ENCODE measurements around the gene HERC2.
A peak's percentile ranks its signal among the peaks of the same experiment; 100 is the strongest.

The HERC2 gene

DNA sequence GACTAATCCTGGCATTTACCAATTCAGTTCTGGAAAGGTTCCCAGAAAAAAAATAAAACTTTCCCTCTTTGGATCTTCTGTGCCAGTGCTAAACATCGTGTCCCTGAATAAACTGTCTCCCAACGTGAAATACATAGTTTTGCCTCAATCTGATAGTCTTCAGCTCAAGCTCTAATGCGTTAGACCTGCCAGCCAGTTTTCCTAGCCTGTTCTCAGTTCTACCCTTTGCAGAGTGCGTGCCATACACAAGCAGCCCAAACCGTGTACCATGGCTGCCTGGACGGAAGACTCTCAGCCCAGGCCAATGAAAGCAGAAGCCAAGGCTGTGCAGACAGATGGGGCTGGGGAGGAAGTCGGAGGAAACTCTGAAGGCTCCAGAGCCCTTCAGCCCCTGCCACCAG is 211.5 kb downstream of the HERC2 start:
- peaks cover 27 to 44% (median 43%) of the 10 kb centered on the region in 3 donors for H3K36me3 ChIP-seq
- peak overlapping the region; percentile 87 to 93 for H3K27ac ChIP-seq
- no peak overlapping the region for H3K4me3 ChIP-seq
- H3K9me3 ChIP-seq = no peaks in the 10 kb centered on the region
- peaks cover 0 to 46% (median 28%) of the 10 kb centered on the region in 4 donors for H3K4me1 ChIP-seq
- intact Hi-C loops (cut with DNase I; ENCODE audit: low total_unique reads) = no loop called here
- H3K27me3 ChIP-seq = no peaks in the 10 kb centered on the region
- DNase-seq = peak; percentile 29 to 86
- TF ChIP-seq, protein P1, sequence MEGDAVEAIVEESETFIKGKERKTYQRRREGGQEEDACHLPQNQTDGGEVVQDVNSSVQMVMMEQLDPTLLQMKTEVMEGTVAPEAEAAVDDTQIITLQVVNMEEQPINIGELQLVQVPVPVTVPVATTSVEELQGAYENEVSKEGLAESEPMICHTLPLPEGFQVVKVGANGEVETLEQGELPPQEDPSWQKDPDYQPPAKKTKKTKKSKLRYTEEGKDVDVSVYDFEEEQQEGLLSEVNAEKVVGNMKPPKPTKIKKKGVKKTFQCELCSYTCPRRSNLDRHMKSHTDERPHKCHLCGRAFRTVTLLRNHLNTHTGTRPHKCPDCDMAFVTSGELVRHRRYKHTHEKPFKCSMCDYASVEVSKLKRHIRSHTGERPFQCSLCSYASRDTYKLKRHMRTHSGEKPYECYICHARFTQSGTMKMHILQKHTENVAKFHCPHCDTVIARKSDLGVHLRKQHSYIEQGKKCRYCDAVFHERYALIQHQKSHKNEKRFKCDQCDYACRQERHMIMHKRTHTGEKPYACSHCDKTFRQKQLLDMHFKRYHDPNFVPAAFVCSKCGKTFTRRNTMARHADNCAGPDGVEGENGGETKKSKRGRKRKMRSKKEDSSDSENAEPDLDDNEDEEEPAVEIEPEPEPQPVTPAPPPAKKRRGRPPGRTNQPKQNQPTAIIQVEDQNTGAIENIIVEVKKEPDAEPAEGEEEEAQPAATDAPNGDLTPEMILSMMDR (IDR thresholded peaks at IDR 0.05) = no peak

DNA sequence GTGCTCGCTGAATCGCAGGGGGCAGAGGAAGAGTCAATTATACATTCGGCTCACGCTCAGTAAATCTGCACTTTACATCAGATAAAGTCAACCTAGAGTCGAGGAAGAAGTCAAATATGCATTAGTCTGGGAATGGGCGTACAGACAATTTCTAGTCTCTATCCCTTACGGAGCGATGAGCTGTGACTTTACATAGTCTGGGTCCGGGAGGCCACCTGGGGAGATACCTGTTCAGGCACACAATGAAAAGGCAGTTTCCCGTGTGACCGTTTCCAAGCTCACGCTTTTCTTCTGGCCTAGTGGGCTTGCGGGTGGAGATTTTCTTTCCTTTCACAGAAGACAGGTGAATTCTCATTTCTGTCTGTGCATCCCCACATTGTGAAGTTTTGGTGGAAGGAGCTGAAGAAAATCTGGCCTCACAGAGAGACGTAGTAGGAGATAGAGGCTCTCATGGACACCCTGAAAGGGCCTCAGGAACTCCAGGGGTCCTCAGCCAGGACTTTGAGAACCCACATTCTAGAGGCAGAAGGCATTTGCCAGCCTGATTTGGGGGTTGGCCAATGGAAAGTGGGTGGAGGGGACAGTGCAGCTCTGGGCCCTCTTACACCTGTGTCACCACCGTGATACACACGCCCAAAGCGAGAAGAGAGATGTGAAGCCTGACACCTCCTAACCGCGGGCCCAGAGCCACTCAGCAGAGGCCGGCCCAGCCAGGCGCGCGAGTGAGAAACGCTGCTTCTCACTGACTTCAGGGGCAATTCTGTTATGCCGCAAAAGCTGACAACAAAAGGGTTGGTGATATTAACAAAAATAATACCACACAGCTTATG is 212.1 kb downstream of the HERC2 start:
- TF ChIP-seq, protein P1 (IDR thresholded peaks at IDR 0.05) = no peak

DNA sequence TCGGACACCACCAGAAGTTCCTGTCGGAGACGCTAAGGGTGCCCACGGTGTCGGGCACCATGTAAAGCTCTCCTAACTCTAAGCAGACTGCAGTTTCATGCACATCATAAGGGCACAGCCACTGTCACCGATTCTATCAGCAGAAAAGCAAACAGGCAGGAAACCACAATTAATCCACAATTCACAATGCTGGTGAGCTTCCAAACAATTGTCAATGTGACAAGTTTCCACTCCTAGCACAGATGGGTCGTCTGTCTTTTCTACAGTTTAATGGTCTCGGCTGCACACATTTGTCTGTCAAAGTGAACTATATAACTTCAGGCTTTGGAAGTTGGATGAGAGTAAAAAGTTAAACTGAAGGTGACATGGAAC is 214.1 kb downstream of the HERC2 start:
- DNase-seq = no peak
- peaks cover 15 to 18% (median 17%) of the 10 kb centered on the region in 3 donors for H3K36me3 ChIP-seq
- no peaks in the 10 kb centered on the region for H3K27me3 ChIP-seq
- TF ChIP-seq, protein P1 (IDR thresholded peaks at IDR 0.05) = no peak
- H3K4me3 ChIP-seq = peak overlapping the region; percentile 56 to 58
- H3K27ac ChIP-seq = peak overlapping the region; percentile 73 to 81
- H3K9me3 ChIP-seq = no peaks in the 10 kb centered on the region
- H3K4me1 ChIP-seq = peaks cover 0 to 46% (median 28%) of the 10 kb centered on the region in 4 donors
- intact Hi-C loops (cut with DNase I; ENCODE audit: low total_unique reads) = no loop called here

More for the DNA sequence above, 212.1 kb downstream of the HERC2 start:
- Histone ChIP-seq H3K27ac (peak overlapping the region; percentile 87 to 93), H3K9me3 (no peaks in the 10 kb centered on the region), H3K4me1 (peaks cover 0 to 46% (median 28%) of the 10 kb centered on the region in 4 donors), H3K4me3 (no peak overlapping the region), H3K36me3 (peaks cover 27 to 37% (median 37%) of the 10 kb centered on the region in 3 donors), H3K27me3 (no peaks in the 10 kb centered on the region)
- peak; percentile 22 to 75 for DNase-seq
- intact Hi-C loops (cut with DNase I; ENCODE audit: low total_unique reads) = no loop called here

DNA sequence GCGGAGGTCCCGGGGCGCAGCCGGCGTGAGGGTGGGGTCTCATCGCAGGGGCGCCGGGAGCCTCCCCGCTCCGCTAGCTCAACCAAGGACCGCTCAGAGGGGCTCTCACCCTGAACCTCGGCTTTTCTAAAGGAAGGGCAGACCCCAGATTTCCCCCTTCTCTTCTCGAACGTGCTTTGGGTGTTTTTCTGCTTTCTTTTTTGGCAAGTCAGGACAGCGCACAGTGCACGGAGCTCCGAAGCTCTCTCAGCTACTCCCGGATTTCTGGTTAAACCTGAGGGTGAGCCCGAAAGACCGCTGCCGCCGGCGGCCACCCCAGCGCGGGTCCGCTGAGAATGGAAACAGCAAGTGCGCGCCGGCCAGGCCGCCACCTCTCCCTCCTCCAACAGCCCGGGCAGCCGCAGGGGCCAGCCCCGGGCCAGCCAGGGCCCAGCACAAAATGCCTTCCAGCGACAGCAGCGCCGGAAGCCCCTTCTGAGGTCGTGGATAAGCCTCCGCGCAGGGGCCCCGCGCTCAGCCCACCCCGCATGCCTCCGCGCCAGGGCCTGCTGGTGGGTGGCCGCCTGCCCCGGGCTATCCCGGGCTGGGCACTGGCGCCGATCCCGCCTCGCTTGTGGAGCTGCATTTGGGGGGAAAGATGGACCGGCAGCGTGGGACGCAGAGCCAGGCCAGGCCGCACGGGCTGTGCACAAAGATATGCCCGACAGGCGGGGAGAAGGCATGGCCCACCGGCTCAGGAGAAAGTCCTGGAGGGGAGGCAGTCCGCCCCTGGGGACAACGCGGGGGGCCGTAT is 214.7 kb downstream of the HERC2 start:
- intact Hi-C loops (cut with DNase I; ENCODE audit: low total_unique reads) = no loop called here
- peaks cover 9 to 12% (median 12%) of the 10 kb centered on the region in 3 donors for H3K36me3 ChIP-seq
- DNase-seq = peak; percentile 23 to 59

More for the DNA sequence above, 214.7 kb downstream of the HERC2 start:
- Histone ChIP-seq H3K9me3 (no peaks in the 10 kb centered on the region), H3K4me3 (peak overlapping the region; percentile 56 to 58), H3K4me1 (peaks cover 0 to 46% (median 28%) of the 10 kb centered on the region in 4 donors), H3K27me3 (no peaks in the 10 kb centered on the region), H3K27ac (peak overlapping the region; percentile 73 to 81)
- TF ChIP-seq, protein P1 (IDR thresholded peaks at IDR 0.05) = no peak

Measured in tibial artery (tissue), 4 donors.